ENCODE data around the gene PCDHGB7.
"Not testable (repeated sequence)": the region's sequence is repeated elsewhere in the genome, so short reads cannot be mapped to it uniquely, and the experiment has no call there.

Gene PCDHGB7

DNA sequence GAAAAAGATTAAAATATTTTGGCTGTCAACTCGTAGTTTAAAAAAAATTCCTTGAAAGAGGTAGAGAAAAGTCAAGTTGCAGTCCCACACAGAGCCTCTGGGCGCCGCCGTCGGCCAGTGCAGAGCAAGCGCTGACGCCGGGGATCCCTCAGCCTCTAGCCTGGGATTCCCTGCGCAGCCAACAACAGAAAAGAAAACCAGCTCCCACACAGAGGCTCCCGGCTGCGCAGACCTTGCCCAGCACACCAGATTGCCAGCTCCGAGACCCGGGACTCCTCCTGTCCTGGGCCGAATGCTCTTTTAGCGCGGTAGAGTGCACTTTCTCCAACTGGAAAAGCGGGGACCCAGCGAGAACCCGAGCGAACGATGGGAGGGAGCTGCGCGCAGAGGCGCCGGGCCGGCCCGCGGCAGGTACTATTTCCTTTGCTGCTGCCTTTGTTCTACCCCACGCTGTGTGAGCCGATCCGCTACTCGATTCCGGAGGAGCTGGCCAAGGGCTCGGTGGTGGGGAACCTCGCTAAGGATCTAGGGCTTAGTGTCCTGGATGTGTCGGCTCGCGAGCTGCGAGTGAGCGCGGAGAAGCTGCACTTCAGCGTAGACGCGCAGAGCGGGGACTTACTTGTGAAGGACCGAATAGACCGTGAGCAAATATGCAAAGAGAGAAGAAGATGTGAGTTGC is at the start of gene PCDHGB7:
TSS of gene PCDHGB7 (plus strand) at position 184 of the 679 bp plus-strand sequence. CDS start at position 367, 183 bp downstream.
- DNase-seq (ENCODE audit: extremely low read depth in 1 of 2, low read depth in 1 of 2) = peak in 1 of 2 donors; percentile 34

- peak in 1 of 2 donors; percentile 8 for DNase-seq (ENCODE audit: extremely low read depth in 1 of 2, low read depth in 1 of 2)
Observed at GRCh38 chr5:141369994-141370848, 47.3 kb upstream of the PCDHGB7 start, which contains the start of gene PCDHGB3. PCDHGB3 (plus strand) TSS chr5:141370242; CDS start chr5:141370395, 153 bp downstream.

GRCh38 chr5:141371572-141372475 is 45.7 kb upstream of the PCDHGB7 start:
- no peak for DNase-seq (ENCODE audit: extremely low read depth in 1 of 2, low read depth in 1 of 2)

DNA sequence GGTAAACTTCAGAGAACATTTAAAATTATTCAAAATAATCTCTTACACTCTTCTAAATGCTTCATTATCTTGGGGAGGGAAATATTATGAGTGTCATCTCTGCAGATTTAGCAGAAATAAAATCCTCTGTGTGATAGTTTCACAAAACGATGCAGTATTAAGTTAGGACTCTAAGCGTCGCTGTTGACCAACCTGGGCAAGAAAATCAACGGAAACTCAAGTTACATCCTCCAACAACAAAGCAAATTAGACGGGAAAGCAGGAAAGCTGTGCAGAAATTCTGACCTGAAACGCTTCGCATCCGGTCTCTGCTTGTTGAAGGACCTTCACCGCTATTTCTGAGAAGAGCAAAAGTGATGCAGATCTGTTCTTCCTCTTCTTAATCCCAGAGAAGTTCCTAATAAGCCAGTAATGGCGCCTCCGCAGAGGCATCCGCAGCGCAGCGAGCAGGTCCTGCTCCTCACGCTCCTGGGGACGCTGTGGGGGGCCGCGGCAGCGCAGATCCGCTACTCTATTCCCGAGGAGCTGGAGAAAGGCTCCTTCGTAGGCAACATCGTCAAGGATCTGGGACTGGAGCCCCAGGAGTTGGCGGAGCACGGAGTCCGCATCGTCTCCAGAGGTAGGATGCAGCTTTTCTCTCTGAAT is 43.7 kb upstream of the PCDHGB7 start, which contains the start of gene PCDHGA6:
TSS of gene PCDHGA6 (plus strand) at position 219 of the 645 bp plus-strand sequence. CDS start at position 412, 193 bp downstream.
- DNase-seq (ENCODE audit: extremely low read depth in 1 of 2, low read depth in 1 of 2) = no peak

GRCh38 chr5:141374627-141375026 is 42.9 kb upstream of the PCDHGB7 start:
- no peak for DNase-seq (ENCODE audit: extremely low read depth in 1 of 2, low read depth in 1 of 2)

GRCh38 chr5:141375444-141376155 is 41.9 kb upstream of the PCDHGB7 start:
- not testable (repeated sequence) for DNase-seq (ENCODE audit: extremely low read depth in 1 of 2, low read depth in 1 of 2)

DNA sequence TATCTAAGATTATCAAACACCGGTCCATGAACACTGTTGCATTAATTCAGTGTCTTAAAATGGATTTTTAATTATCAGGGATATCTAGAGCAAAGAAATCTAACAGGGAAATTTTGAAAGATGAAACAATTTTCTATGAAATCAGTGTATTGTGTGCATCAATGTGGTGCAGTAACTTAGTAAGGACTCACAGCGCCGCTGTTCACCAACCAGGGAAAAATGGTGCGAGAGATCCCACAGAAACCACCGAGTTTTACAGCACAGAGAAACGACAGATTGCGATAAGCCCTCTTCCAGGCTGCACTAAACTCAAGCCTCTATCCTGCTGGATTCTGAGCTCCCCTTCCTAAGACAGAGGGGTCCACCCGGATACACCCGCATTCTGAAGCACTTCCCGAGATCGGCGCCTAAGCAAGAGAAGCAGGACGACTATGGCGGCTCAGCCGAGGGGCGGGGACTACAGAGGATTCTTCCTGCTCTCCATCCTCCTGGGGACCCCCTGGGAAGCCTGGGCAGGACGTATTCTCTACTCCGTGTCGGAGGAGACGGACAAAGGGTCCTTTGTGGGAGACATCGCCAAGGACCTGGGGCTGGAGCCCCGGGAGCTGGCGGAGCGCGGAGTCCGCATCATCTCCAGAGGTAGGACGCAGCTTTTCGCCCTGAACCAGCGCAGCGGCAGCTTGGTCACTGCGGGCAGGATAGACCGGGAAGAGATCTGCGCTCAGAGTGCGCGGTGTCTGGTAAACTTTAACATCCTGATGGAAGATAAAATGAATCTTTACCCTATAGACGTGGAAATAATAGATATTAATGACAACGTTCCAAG is 34.8 kb upstream of the PCDHGB7 start, which contains the start of gene PCDHGA7:
TSS of gene PCDHGA7 (plus strand) at position 274 of the 826 bp plus-strand sequence. CDS start at position 432, 158 bp downstream.
- DNase-seq (ENCODE audit: extremely low read depth in 1 of 2, low read depth in 1 of 2) = no peak

DNA sequence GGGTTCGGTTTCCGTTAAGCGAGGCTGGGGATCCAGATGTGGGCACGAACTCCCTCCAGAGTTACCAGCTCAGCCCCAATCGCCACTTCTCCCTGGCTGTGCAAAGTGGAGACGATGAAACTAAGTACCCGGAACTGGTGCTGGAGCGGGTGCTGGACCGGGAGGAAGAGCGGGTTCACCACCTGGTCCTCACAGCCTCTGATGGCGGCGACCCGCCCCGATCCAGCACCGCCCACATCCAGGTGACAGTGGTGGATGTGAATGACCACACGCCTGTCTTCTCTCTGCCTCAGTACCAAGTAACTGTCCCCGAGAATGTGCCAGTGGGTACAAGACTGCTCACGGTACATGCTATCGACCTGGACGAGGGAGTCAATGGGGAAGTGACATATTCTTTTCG is 34.1 kb upstream of the PCDHGB7 start:
- DNase-seq (ENCODE audit: extremely low read depth in 1 of 2, low read depth in 1 of 2) = no peak

GRCh38 chr5:141384471-141385267 is 32.8 kb upstream of the PCDHGB7 start:
- DNase-seq (ENCODE audit: extremely low read depth in 1 of 2, low read depth in 1 of 2) = no peak

GRCh38 chr5:141387557-141388311 is 29.7 kb upstream of the PCDHGB7 start, which contains the start of gene PCDHGB4:
PCDHGB4 (plus strand) TSS chr5:141387698; CDS start chr5:141387885, 187 bp downstream.
- not testable (repeated sequence) for DNase-seq (ENCODE audit: extremely low read depth in 1 of 2, low read depth in 1 of 2)

DNA sequence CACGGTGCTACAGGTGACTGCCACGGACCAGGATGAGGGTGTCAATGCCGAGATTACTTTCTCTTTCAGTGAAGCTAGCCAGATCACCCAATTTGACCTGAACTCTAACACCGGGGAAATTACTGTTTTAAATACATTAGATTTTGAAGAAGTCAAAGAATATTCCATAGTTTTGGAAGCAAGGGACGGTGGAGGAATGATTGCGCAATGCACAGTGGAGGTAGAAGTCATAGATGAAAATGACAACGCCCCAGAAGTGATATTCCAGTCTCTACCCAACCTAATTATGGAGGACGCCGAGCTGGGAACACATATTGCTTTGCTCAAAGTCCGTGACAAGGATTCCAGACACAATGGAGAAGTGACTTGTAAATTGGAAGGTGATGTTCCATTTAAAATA is 28.8 kb upstream of the PCDHGB7 start:
- DNase-seq (ENCODE audit: extremely low read depth in 1 of 2, low read depth in 1 of 2) = no peak

DNA sequence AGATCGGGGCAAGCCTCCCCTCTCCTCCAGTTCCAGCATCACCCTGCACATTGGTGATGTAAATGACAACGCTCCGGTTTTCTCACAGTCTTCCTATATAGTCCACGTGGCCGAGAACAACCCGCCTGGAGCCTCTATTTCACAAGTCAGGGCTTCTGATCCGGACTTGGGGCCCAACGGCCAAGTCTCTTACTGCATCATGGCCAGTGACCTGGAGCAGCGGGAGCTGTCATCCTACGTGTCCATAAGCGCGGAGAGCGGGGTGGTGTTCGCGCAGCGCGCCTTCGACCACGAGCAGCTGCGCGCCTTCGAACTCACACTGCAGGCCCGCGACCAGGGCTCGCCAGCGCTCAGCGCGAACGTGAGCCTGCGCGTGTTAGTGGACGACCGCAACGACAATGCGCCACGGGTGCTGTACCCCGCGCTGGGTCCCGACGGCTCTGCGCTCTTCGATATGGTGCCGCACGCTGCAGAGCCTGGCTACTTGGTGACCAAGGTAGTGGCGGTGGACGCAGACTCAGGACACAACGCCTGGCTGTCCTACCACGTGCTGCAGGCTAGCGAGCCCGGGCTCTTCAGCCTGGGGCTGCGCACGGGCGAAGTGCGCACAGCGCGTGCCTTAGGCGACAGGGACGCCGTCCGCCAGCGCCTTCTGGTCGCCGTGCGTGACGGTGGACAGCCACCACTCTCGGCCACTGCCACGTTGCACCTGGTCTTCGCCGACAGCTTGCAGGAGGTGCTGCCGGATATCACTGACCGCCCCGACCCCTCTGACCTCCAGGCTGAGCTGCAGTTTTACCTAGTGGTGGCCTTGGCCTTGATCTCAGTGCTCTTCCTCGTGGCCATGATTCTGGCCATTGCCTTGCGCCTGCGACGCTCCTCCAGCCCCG is 28.1 kb upstream of the PCDHGB7 start:
- no peak for DNase-seq (ENCODE audit: extremely low read depth in 1 of 2, low read depth in 1 of 2)

GRCh38 chr5:141392429-141393198 is 24.9 kb upstream of the PCDHGB7 start, which contains the start of gene PCDHGA8:
PCDHGA8 (plus strand) TSS chr5:141392633; CDS start chr5:141392814, 181 bp downstream.
- no peak for DNase-seq (ENCODE audit: extremely low read depth in 1 of 2, low read depth in 1 of 2)

DNA sequence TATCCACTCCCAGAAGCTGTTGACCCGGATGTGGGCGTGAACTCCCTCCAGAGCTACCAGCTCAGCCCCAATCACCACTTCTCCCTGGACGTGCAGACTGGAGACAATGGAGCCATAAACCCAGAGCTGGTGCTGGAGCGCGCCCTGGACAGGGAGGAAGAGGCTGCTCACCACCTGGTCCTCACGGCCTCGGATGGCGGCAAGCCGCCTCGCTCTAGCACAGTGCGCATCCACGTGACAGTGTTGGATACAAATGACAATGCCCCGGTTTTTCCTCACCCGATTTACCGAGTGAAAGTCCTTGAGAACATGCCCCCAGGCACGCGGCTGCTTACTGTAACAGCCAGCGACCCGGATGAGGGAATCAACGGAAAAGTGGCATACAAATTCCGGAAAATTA is 24.2 kb upstream of the PCDHGB7 start:
- no peak for DNase-seq (ENCODE audit: extremely low read depth in 1 of 2, low read depth in 1 of 2)

Data from stimulated activated CD8-positive, alpha-beta memory T cell treated with anti-CD3 and anti-CD28 coated beads, Interleukin-7, amount 100 ng/mL, for 48 hours (primary cell).